ENCODE measurements around the gene AFAP1L1.

GRCh38 chr5:149314571-149315111 lies 43.0 kb downstream of the AFAP1L1 start:
- no peak for TF ChIP-seq POLR2AphosphoS5 (IDR thresholded peaks at IDR 0.05; ENCODE audit: insufficient read depth, low read depth, low read length)
- no peak for TF ChIP-seq MAX (IDR thresholded peaks at IDR 0.05; ENCODE audit: insufficient read depth, insufficient read length)
- TF ChIP-seq FOS (IDR thresholded peaks at IDR 0.05; ENCODE audit: borderline replicate concordance, insufficient read depth, low read length) = no peak
- TF ChIP-seq, protein P1, sequence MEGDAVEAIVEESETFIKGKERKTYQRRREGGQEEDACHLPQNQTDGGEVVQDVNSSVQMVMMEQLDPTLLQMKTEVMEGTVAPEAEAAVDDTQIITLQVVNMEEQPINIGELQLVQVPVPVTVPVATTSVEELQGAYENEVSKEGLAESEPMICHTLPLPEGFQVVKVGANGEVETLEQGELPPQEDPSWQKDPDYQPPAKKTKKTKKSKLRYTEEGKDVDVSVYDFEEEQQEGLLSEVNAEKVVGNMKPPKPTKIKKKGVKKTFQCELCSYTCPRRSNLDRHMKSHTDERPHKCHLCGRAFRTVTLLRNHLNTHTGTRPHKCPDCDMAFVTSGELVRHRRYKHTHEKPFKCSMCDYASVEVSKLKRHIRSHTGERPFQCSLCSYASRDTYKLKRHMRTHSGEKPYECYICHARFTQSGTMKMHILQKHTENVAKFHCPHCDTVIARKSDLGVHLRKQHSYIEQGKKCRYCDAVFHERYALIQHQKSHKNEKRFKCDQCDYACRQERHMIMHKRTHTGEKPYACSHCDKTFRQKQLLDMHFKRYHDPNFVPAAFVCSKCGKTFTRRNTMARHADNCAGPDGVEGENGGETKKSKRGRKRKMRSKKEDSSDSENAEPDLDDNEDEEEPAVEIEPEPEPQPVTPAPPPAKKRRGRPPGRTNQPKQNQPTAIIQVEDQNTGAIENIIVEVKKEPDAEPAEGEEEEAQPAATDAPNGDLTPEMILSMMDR (IDR thresholded peaks at IDR 0.05; ENCODE audit: extremely low read depth in 1 of 2, insufficient read depth in 1 of 2, low read depth in 1 of 2, low read length in 2 of 2) = no peak
- no peak for TF ChIP-seq POLR2A (IDR thresholded peaks at IDR 0.05; ENCODE audit: low read depth, low read length)
- TF ChIP-seq GATA2 (IDR thresholded peaks at IDR 0.05; ENCODE audit: insufficient read depth, insufficient read length, low read depth, low read length) = no peak
- no peak for TF ChIP-seq EZH2 (IDR thresholded peaks at IDR 0.05; ENCODE audit: borderline replicate concordance, low read depth, low read length, severe bottlenecking)
- no peak for TF ChIP-seq MYC (IDR thresholded peaks at IDR 0.05; ENCODE audit: low read depth, low read length)
